Measurements from ENCODE around the gene GPS1.

- TF ChIP-seq, protein P1, sequence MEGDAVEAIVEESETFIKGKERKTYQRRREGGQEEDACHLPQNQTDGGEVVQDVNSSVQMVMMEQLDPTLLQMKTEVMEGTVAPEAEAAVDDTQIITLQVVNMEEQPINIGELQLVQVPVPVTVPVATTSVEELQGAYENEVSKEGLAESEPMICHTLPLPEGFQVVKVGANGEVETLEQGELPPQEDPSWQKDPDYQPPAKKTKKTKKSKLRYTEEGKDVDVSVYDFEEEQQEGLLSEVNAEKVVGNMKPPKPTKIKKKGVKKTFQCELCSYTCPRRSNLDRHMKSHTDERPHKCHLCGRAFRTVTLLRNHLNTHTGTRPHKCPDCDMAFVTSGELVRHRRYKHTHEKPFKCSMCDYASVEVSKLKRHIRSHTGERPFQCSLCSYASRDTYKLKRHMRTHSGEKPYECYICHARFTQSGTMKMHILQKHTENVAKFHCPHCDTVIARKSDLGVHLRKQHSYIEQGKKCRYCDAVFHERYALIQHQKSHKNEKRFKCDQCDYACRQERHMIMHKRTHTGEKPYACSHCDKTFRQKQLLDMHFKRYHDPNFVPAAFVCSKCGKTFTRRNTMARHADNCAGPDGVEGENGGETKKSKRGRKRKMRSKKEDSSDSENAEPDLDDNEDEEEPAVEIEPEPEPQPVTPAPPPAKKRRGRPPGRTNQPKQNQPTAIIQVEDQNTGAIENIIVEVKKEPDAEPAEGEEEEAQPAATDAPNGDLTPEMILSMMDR (IDR thresholded peaks at IDR 0.05; ENCODE audit: low read depth, low read length, poor library complexity, severe bottlenecking) = no peak
- no peak for TF ChIP-seq EZH2phosphoT487 (IDR thresholded peaks at IDR 0.05; ENCODE audit: borderline replicate concordance, low read length)
These were observed 28.7 kb upstream of the GPS1 start, which contains the start of gene LRRC45 for GRCh38 chr17:82022981-82023446.

Measured in DOHH2 (cell line).